Endothelial cell of umbilical vein (primary cell): Measurements from ENCODE around the gene PPA2. TPM values are rescaled to one million over a fixed set of nuclear protein-coding genes. Genes with fewer than 3 reads are reported as not detected.

Source experiments
- BruUV-seq: library from RNA; stranded (reverse); fragments of 400-500 nt; replicated peaks from 2 replicates; lab custom pipeline; 2021; lab: Mats Ljungman, UMichigan
- CTCF ChIA-PET: fragments of 300-600, 350-600 bp; sonication (Branson Sonifier 250); formaldehyde crosslinking; loops from one replicate; lab custom pipeline; 2021; ENCODE audit warnings: antibody characterized with exemption, inconsistent platforms; lab: Charles Lee
- POLR2A ChIA-PET: fragments of 300-600, 350-600 bp; sonication (Branson Sonifier 250); formaldehyde crosslinking; loops from one replicate; lab custom pipeline; 2021; ENCODE audit warnings: antibody characterized with exemption, inconsistent platforms; lab: Charles Lee
- DNase-seq: peaks from one replicate; pipeline ENCODE4 v3.0.0-alpha.2; 2011; ENCODE audit warnings: low read depth, low spot score
- FAIRE-seq: peaks from 2 replicates; lab custom pipeline; 2011; peaks lifted over from hg19 to GRCh38; lab: Jason Lieb, UNC
- H2AFZ ChIP-seq: 2 replicates; pipeline ENCODE4 v1.6.0; 2012; ENCODE audit warnings: low read depth, low read length, control low read depth, inconsistent platforms
- H3K27ac ChIP-seq: 2 replicates; pipeline ENCODE4 v1.5.1; 2011; ENCODE audit warnings: low read depth, mild to moderate bottlenecking, control low read depth, low read length, moderate library complexity; ENCODE audit not compliant: insufficient read depth
- H3K27me3 ChIP-seq, 2 experiments: 2 replicates each; pipeline versions ENCODE4 v1.6.0 to v1.6.1; 2011; ENCODE audit warnings: low read length in 2 of 2, mixed read lengths in 1 of 2; ENCODE audit not compliant: control insufficient read depth in 2 of 2, insufficient read depth in 2 of 2
- H3K36me3 ChIP-seq, 2 experiments: 2 replicates in 1 of 2; 3 replicates in 1 of 2; pipeline ENCODE4 v1.5.1; 2011; ENCODE audit warnings: low read length in 2 of 2, mild to moderate bottlenecking in 1 of 2, moderate library complexity in 1 of 2; ENCODE audit not compliant: control insufficient read depth in 2 of 2, insufficient read depth in 2 of 2; ENCODE audit errors: extremely low read depth in 1 of 2
- H3K4me1 ChIP-seq: 3 replicates; pipeline ENCODE4 v1.5.1; 2011; ENCODE audit warnings: mild to moderate bottlenecking, low read length; ENCODE audit not compliant: control insufficient read depth, insufficient read depth; ENCODE audit errors: extremely low read depth
- H3K4me2 ChIP-seq: 2 replicates; pipeline ENCODE4 v1.6.1; 2011; ENCODE audit warnings: low read length, control low read depth, mixed read lengths; ENCODE audit not compliant: insufficient read depth
- H3K4me3 ChIP-seq, 3 experiments: fragments of 200-600 bp in 1 of 3; sonication (generic), shearing (Covaris generic) in 1 of 3; replicated peaks in 1 of 3; 2 replicates each; pipeline ENCODE4 v1.5.1; 2011 to 2016; ENCODE audit warnings: control low read depth in 3 of 3, low read length in 3 of 3, mild to moderate bottlenecking in 2 of 3, inconsistent platforms in 1 of 3, low read depth in 1 of 3, moderate library complexity in 1 of 3; ENCODE audit not compliant: insufficient read depth in 1 of 3
- H3K79me2 ChIP-seq: 2 replicates; pipeline ENCODE4 v1.6.0; 2012; ENCODE audit warnings: low read length, inconsistent platforms; ENCODE audit not compliant: control insufficient read depth, insufficient read depth
- H3K9ac ChIP-seq: replicated peaks from 2 replicates; pipeline ENCODE3; 2011; ENCODE audit warnings: low read length, control low read depth; ENCODE audit not compliant: insufficient read depth; ENCODE audit errors: extremely low read depth
- H3K9me1 ChIP-seq: replicated peaks from 3 replicates; pipeline ENCODE4 v1.6.0; 2011; ENCODE audit warnings: mild to moderate bottlenecking, low read length; ENCODE audit not compliant: control insufficient read depth, insufficient read depth; ENCODE audit errors: extremely low read depth
- H3K9me3 ChIP-seq: replicated peaks from 2 replicates; pipeline ENCODE4 v1.5.1; 2012; ENCODE audit warnings: low read length, inconsistent platforms; ENCODE audit not compliant: control insufficient read depth, insufficient read depth
- H4K20me1 ChIP-seq: replicated peaks from 2 replicates; pipeline ENCODE3; 2011; ENCODE audit warnings: mild to moderate bottlenecking, low read length; ENCODE audit not compliant: control insufficient read depth, insufficient read depth; ENCODE audit errors: extremely low read depth
- EZH2 ChIP-seq: IDR thresholded peaks from 2 replicates; pipeline ENCODE4 v1.6.1; 2012; ENCODE audit warnings: borderline replicate concordance, low read depth, mild to moderate bottlenecking, moderate library complexity, low read length, inconsistent platforms; ENCODE audit not compliant: severe bottlenecking
- FOS ChIP-seq: IDR thresholded peaks from 2 replicates; pipeline ENCODE4 v1.6.1; 2011; ENCODE audit warnings: mild to moderate bottlenecking, low read length, moderate library complexity, borderline replicate concordance; ENCODE audit not compliant: insufficient read depth
- GATA2 ChIP-seq: IDR thresholded peaks from 2 replicates; pipeline ENCODE4 v1.7.0; 2011; ENCODE audit warnings: low read depth, mild to moderate bottlenecking, moderate library complexity, mixed read lengths, low read length; ENCODE audit not compliant: insufficient read length, insufficient read depth
- JUN ChIP-seq: IDR thresholded peaks from 2 replicates; pipeline ENCODE4 v1.6.1; 2011; ENCODE audit warnings: borderline replicate concordance, low read depth; ENCODE audit not compliant: insufficient read length, insufficient read depth
- MYC ChIP-seq: IDR thresholded peaks from one replicate; pipeline ENCODE4 v1.6.1; 2011; ENCODE audit warnings: mild to moderate bottlenecking, low read depth, low read length
- POLR2A ChIP-seq: IDR thresholded peaks from 2 replicates; pipeline ENCODE4 v1.6.1; 2012; ENCODE audit warnings: low read depth, mild to moderate bottlenecking, control low read depth, low read length
- POLR2AphosphoS5 ChIP-seq: IDR thresholded peaks from 2 replicates; pipeline ENCODE4 v1.6.1; 2012; ENCODE audit warnings: low read depth, mild to moderate bottlenecking, control low read depth, low read length, moderate library complexity; ENCODE audit not compliant: insufficient read depth
- dilution Hi-C: fragments of 300-500 bp; cut with MboI; formaldehyde crosslinking; loops from one replicate; pipeline ENCODE4 v1.15.0; 2019; ENCODE audit warnings: low sequenced_read_pairs; ENCODE audit not compliant: extremely low pct_ligation_motif_present
- intact Hi-C: fragments of 100-400 bp; cut with micrococcal nuclease; formaldehyde crosslinking; loops from one replicate; pipeline ENCODE4 v1.10.0; 2022
- polyA plus RNA-seq, 4 experiments: library from polyadenylated mRNA; depleted of rRNA in 3 of 4; stranded (reverse) in 3 of 4; unstranded in 1 of 4; fragments of >200 nt; gene quantifications; 2 replicates each; pipeline versions ENCODE4 v1.2.1 to v1.2.3, GENCODE V29; 2011 to 2012; ENCODE audit warnings: missing spikeins in 1 of 4
- total RNA-seq: library from RNA; stranded (reverse); gene quantifications from 2 replicates; pipeline ENCODE4 v1.2.3, GENCODE V29; 2021
- TF ChIP-seq, protein P1 (sequence below): IDR thresholded peaks from 2 replicates; pipeline ENCODE4 v1.6.1; 2011; ENCODE audit not compliant: insufficient read depth, insufficient read length
- TF ChIP-seq, protein P2 (sequence below), 2 donors: IDR thresholded peaks; 1 replicate in 1 of 2; 2 replicates in 1 of 2; pipeline ENCODE4 v1.5.1; 2011; ENCODE audit warnings: low read length in 2 of 2, mild to moderate bottlenecking in 2 of 2, moderate library complexity in 2 of 2, control low read depth in 1 of 2, inconsistent platforms in 1 of 2, low read depth in 1 of 2; ENCODE audit not compliant: insufficient read depth in 1 of 2; ENCODE audit errors: extremely low read depth in 1 of 2

PPA2 gene
- total and polyA plus RNA-seq, 2 donors (not counting 3 experiments of a cell fraction or from before 2014, with no cell fraction given), result 30.4 to 58.7 TPM

DNA sequence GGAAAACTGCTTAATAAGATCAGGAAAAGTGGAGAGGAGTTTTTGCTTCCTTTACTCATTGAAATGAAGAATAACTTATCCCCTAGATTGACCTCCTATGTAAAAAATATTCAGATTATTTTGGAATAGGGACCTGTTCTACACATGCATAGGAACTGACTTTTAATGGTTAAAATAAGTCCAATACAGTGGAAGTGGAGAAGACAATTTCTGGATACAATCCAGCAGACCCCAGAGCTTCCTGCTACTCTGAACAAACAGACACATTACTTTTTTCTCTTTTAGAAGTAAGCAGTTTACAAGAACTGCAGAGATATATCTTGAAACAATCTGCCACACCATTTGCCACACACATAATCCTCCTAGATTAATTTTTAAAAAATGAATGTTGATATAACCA lies 129.7 kb downstream of the PPA2 start:
- Histone ChIP-seq H4K20me1 (no peaks in the 10 kb centered on the region), H3K4me1 (no peaks in the 10 kb centered on the region), H3K4me2 (no peak overlapping the region), H3K9me3 (no peaks in the 10 kb centered on the region), H3K4me3 (no peak overlapping the region), H2AFZ (no peak overlapping the region), H3K9ac (no peak overlapping the region), H3K79me2 (no peaks in the 10 kb centered on the region), H3K9me1 (no peaks in the 10 kb centered on the region), H3K27ac (no peak overlapping the region), H3K27me3 (no peaks in the 10 kb centered on the region), H3K36me3 (no peaks in the 10 kb centered on the region)
- dilution Hi-C loops (no loop called here), intact Hi-C loops (no loop called here)
- no peak for FAIRE-seq
- POLR2A ChIA-PET, result no interaction called here
- BruUV-seq, result no TSS peak
- CTCF ChIA-PET, result interaction anchor here (0.6 kb wide), 1 partner anchor 80 kb away, joined by 3 read pairs; no protein-coding TSS in a partner anchor
- DNase-seq, result peak; percentile 9
- TF ChIP-seq, protein P1, sequence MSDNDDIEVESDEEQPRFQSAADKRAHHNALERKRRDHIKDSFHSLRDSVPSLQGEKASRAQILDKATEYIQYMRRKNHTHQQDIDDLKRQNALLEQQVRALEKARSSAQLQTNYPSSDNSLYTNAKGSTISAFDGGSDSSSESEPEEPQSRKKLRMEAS, result no peak
- TF ChIP-seq JUN (no peak), GATA2 (no peak), POLR2AphosphoS5 (no peak), MYC (no peak), POLR2A (no peak), FOS (no peak), EZH2 (no peak)
- TF ChIP-seq, protein P2, sequence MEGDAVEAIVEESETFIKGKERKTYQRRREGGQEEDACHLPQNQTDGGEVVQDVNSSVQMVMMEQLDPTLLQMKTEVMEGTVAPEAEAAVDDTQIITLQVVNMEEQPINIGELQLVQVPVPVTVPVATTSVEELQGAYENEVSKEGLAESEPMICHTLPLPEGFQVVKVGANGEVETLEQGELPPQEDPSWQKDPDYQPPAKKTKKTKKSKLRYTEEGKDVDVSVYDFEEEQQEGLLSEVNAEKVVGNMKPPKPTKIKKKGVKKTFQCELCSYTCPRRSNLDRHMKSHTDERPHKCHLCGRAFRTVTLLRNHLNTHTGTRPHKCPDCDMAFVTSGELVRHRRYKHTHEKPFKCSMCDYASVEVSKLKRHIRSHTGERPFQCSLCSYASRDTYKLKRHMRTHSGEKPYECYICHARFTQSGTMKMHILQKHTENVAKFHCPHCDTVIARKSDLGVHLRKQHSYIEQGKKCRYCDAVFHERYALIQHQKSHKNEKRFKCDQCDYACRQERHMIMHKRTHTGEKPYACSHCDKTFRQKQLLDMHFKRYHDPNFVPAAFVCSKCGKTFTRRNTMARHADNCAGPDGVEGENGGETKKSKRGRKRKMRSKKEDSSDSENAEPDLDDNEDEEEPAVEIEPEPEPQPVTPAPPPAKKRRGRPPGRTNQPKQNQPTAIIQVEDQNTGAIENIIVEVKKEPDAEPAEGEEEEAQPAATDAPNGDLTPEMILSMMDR (IDR thresholded peaks at IDR 0.05; ENCODE audit: extremely low read depth in 1 of 2, insufficient read depth in 1 of 2, low read depth in 1 of 2, low read length in 2 of 2), result no peak
